Smooth muscle cell (in vitro differentiated cells): ENCODE data around the gene DGLUCY. TPM values are rescaled to one million over a fixed set of nuclear protein-coding genes. Genes with fewer than 3 reads are reported as not detected.

Experiments
- DNase-seq: peaks from one replicate; lab custom pipeline; 2025; ENCODE audit not compliant: unreplicated experiment; lab: John Stamatoyannopoulos, UW
- H2AFZ ChIP-seq: fragments of 200-600 bp; sonication (generic); 2 replicates; pipeline ENCODE4 v1.6.0; 2016; ENCODE audit warnings: antibody characterized with exemption, low read depth, mild to moderate bottlenecking
- H3F3A ChIP-seq: fragments of 200-600 bp; sonication (generic); 2 replicates; pipeline ENCODE4 v1.6.0; 2017; ENCODE audit warnings: antibody characterized with exemption, low read depth
- H3K27ac ChIP-seq: fragments of 200-600 bp; sonication (generic); 2 replicates; pipeline ENCODE4 v1.5.1; 2016; ENCODE audit warnings: low read depth, mild to moderate bottlenecking
- H3K27me3 ChIP-seq: fragments of 200-600 bp; sonication (generic); 2 replicates; pipeline ENCODE4 v1.6.1; 2016; ENCODE audit warnings: low read depth, mild to moderate bottlenecking
- H3K36me3 ChIP-seq: fragments of 200-600 bp; sonication (generic); 2 replicates; pipeline ENCODE4 v1.5.1; 2016; ENCODE audit warnings: low read depth
- H3K4me1 ChIP-seq: fragments of 200-600 bp; sonication (generic); 2 replicates; pipeline ENCODE4 v1.5.1; 2016; ENCODE audit warnings: low read depth
- H3K4me2 ChIP-seq: fragments of 200-600 bp; sonication (generic); 2 replicates; pipeline ENCODE4 v1.6.0; 2016; ENCODE audit warnings: mild to moderate bottlenecking
- H3K4me3 ChIP-seq: fragments of 200-600 bp; sonication (generic); 2 replicates; pipeline ENCODE4 v1.5.1; 2016; ENCODE audit warnings: mild to moderate bottlenecking
- H3K79me2 ChIP-seq: fragments of 200-600 bp; sonication (generic); 2 replicates; pipeline ENCODE4 v1.6.0; 2016; ENCODE audit warnings: low read depth, mild to moderate bottlenecking
- H3K9ac ChIP-seq: fragments of 200-600 bp; sonication (generic); 2 replicates; pipeline ENCODE4 v1.6.0; 2016; ENCODE audit warnings: low read depth
- H3K9me3 ChIP-seq: fragments of 200-600 bp; sonication (generic); replicated peaks from 2 replicates; pipeline ENCODE4 v1.5.1; 2016; ENCODE audit warnings: low read depth
- H4K20me1 ChIP-seq: fragments of 200-600 bp; sonication (generic); 2 replicates; pipeline ENCODE4 v1.6.0; 2016; ENCODE audit warnings: low read depth
- WGBS: methylation state at CpG from one replicate; pipeline ENCODE4 v1.1.7; 2016; ENCODE audit warnings: low lambda C conversion rate; 5-methylcytosine and 5-hydroxymethylcytosine counted together
- polyA plus RNA-seq: library from polyadenylated mRNA; unstranded; fragments of >200 nt; fragmentation: Nextera tagmentation; extraction: Ambion mirVana; gene quantifications from 2 replicates; pipeline ENCODE4 v1.2.1, GENCODE V29; 2016
- total RNA-seq: library from RNA; depleted of rRNA; stranded (reverse); fragments of >200 nt; gene quantifications from 2 replicates; pipeline ENCODE4 v1.2.3, GENCODE V29; 2014
- TF ChIP-seq, protein P1 (sequence below): fragments of 200-600 bp; sonication (generic); IDR thresholded peaks from 2 replicates; pipeline ENCODE4 v1.5.1; 2017; ENCODE audit warnings: borderline replicate concordance, mild to moderate bottlenecking, antibody characterized with exemption; ENCODE audit not compliant: insufficient read depth, poor library complexity, severe bottlenecking

Gene DGLUCY
- total and polyA plus RNA-seq, 2 experiments from 2014 or later: 9.7 to 11.3 TPM

DNA sequence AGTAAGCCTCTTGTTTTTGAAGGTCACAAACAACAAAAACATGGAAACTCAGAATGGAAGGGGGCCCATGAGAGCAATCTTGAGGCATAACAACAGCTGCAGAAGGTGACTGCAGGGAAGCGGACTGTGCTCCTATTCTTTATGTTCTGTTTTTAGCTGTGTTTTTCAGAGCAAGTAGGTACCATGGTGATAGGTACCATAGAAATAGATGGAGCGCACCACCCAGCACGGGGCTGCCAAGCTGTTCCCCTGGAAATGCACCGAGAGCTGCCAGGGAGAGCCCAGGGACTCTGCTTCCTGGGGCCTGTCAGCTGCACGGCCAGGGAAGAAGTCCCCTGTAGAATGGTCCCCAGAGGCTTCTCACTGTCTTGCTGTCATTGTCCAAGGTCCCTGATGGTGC, 32.8 kb downstream of the DGLUCY start:
- peaks cover 5% of the 10 kb centered on the region for H3K4me1 ChIP-seq
- TF ChIP-seq, protein P1, sequence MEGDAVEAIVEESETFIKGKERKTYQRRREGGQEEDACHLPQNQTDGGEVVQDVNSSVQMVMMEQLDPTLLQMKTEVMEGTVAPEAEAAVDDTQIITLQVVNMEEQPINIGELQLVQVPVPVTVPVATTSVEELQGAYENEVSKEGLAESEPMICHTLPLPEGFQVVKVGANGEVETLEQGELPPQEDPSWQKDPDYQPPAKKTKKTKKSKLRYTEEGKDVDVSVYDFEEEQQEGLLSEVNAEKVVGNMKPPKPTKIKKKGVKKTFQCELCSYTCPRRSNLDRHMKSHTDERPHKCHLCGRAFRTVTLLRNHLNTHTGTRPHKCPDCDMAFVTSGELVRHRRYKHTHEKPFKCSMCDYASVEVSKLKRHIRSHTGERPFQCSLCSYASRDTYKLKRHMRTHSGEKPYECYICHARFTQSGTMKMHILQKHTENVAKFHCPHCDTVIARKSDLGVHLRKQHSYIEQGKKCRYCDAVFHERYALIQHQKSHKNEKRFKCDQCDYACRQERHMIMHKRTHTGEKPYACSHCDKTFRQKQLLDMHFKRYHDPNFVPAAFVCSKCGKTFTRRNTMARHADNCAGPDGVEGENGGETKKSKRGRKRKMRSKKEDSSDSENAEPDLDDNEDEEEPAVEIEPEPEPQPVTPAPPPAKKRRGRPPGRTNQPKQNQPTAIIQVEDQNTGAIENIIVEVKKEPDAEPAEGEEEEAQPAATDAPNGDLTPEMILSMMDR: no peak
- H3K4me2 ChIP-seq: no peak overlapping the region
- no peaks in the 10 kb centered on the region for H3K79me2 ChIP-seq
- H4K20me1 ChIP-seq: no peaks in the 10 kb centered on the region
- no peaks in the 10 kb centered on the region for H3F3A ChIP-seq
- no peak overlapping the region for H3K27ac ChIP-seq
- no peaks in the 10 kb centered on the region for H3K36me3 ChIP-seq
- H3K27me3 ChIP-seq: peaks cover 4% of the 10 kb centered on the region
- no peak overlapping the region for H2AFZ ChIP-seq
- no peak overlapping the region for H3K4me3 ChIP-seq
- no peaks in the 10 kb centered on the region for H3K9me3 ChIP-seq
- 94% methylated on average over 5 of the region's 5 CpGs for WGBS
- no peak for DNase-seq
- no peak overlapping the region for H3K9ac ChIP-seq

DNA sequence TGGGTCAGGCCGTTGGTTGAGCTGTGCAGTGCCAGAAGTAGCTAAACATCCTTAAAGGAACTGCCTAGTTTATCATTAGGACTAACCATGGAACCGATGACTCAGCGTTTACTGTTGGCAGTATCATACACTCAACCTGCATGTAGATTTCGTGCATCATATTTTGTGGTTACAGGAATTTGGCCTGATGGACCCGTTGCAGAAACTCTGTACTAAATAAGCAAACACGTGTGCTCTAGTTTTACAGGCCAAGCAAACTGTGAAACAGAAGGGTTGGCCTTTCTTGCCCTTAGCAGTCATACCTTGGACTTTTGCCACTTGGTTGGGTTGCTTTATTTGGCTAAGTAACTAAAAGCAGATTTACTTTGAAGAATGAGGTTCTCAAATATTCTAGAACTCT, 35.6 kb downstream of the DGLUCY start:
- Histone ChIP-seq H3K27ac (no peak overlapping the region), H3K4me3 (no peak overlapping the region), H3K4me2 (no peak overlapping the region), H3K36me3 (no peaks in the 10 kb centered on the region), H2AFZ (no peak overlapping the region), H3K9me3 (no peaks in the 10 kb centered on the region), H3F3A (no peaks in the 10 kb centered on the region), H3K27me3 (peaks cover 14% of the 10 kb centered on the region), H3K4me1 (peaks cover 3% of the 10 kb centered on the region), H3K79me2 (no peaks in the 10 kb centered on the region), H4K20me1 (no peaks in the 10 kb centered on the region), H3K9ac (no peak overlapping the region)
- TF ChIP-seq, protein P1: no peak
- 34% methylated on average over 6 of the region's 6 CpGs for WGBS
- DNase-seq: no peak

DNA sequence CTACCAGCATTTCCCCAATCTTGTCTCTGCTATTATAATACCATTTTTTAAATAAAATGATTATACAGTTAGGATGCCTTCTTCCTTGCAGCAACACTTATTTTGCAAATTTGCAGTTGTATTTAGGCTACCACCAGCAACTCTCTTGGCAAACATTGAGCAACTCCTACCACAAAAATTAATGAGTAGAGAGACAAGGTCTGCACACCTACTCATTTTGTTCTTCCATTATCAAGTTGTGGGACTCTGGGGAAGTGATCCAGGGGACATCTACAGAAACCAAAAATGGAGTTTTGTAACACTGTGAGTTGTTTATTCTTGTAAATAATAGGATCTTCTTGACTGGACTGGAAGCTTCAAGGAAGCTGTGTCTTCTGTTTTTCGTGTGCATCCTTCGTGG, 38.6 kb downstream of the DGLUCY start:
- Histone ChIP-seq H3K9ac (no peak overlapping the region), H3K4me2 (no peak overlapping the region), H3K9me3 (no peaks in the 10 kb centered on the region), H3K4me1 (no peaks in the 10 kb centered on the region), H3K4me3 (no peak overlapping the region), H4K20me1 (no peaks in the 10 kb centered on the region), H2AFZ (no peak overlapping the region), H3K36me3 (no peaks in the 10 kb centered on the region), H3F3A (peaks cover 4% of the 10 kb centered on the region), H3K27ac (no peak overlapping the region), H3K27me3 (peaks cover 19% of the 10 kb centered on the region), H3K79me2 (no peaks in the 10 kb centered on the region)
- DNase-seq: no peak
- 84% methylated on average over 2 of the region's 2 CpGs for WGBS
- TF ChIP-seq, protein P1: no peak

DNA sequence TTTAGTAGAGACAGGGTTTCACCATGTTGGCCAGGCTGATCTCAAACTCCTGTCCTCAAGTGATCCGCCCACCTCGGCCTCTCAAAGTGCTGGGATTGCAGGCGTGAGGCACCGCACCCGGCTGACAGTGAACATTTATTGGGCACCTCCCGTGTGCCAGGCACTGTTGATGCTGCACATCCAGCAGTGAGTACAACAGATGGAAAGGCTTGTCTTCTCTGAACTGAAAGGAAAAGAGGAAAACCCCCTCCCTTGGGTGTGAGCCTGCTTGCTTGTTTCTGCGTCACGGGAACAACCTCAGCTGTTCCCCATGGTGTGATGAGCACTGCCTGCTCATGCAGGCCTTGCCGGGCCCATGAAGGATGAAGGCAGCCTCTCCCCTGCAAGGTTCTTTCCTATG, 39.5 kb downstream of the DGLUCY start:
- WGBS: 97% methylated on average over 7 of the region's 9 CpGs

More for the DNA sequence above, 39.5 kb downstream of the DGLUCY start:
- H3K36me3 ChIP-seq: no peaks in the 10 kb centered on the region
- H3K4me2 ChIP-seq: no peak overlapping the region
- H3K27me3 ChIP-seq: peaks cover 25% of the 10 kb centered on the region
- H3K4me3 ChIP-seq: no peak overlapping the region
- H3K27ac ChIP-seq: no peak overlapping the region
- H3F3A ChIP-seq: peaks cover 4% of the 10 kb centered on the region
- H4K20me1 ChIP-seq: no peaks in the 10 kb centered on the region
- TF ChIP-seq, protein P1: no peak
- DNase-seq: no peak
- H3K4me1 ChIP-seq: no peaks in the 10 kb centered on the region
- H3K9me3 ChIP-seq: no peaks in the 10 kb centered on the region
- no peaks in the 10 kb centered on the region for H3K79me2 ChIP-seq
- no peak overlapping the region for H3K9ac ChIP-seq
- no peak overlapping the region for H2AFZ ChIP-seq
